ENCODE data around the gene SLC6A3. TPM values are rescaled to one million over a fixed set of nuclear protein-coding genes. Genes with fewer than 3 reads are reported as not detected.

The SLC6A3 gene
- total and polyA plus RNA-seq, 2 donors (not counting 1 experiment from before 2014, with no cell fraction given), result 0.01 to 0.15 TPM

- H3K4me1 Mint-ChIP-seq, result no peaks in the 10 kb centered on the region
- no peak overlapping the region for H3K4me3 Mint-ChIP-seq
- no peak for DNase-seq
- H3K27me3 Mint-ChIP-seq, result no peaks in the 10 kb centered on the region
- 96% methylated on average over 15 of the region's 20 CpGs for WGBS (ENCODE audit: insufficient coverage)
- H3K4me3 ChIP-seq (ENCODE audit: control extremely low read depth in 1 of 5, extremely low read depth in 1 of 5, insufficient read depth in 1 of 5, low read depth in 2 of 5, low read length in 4 of 5), result no peak overlapping the region
- no peak overlapping the region for H3K27ac ChIP-seq (ENCODE audit: low read length in 2 of 2)
- no peaks in the 10 kb centered on the region for H3K4me1 ChIP-seq (ENCODE audit: control insufficient read depth in 2 of 2, insufficient read depth in 2 of 2, low read length in 2 of 2)
- H2AFZ ChIP-seq (ENCODE audit: insufficient read depth, low read depth, low read length, poor library complexity, severe bottlenecking), result no peak overlapping the region
- peaks cover 21% of the 10 kb centered on the region for H4K20me1 ChIP-seq (ENCODE audit: control insufficient read depth, insufficient read depth, low read length, poor library complexity, severe bottlenecking)
- no peak overlapping the region for H3K27ac Mint-ChIP-seq
- intact Hi-C loops (cut with micrococcal nuclease), result no loop called here
- H3K79me2 ChIP-seq (ENCODE audit: control insufficient read depth, insufficient read depth, low read length), result no peaks in the 10 kb centered on the region
- H3K9ac ChIP-seq (ENCODE audit: low read length), result no peak overlapping the region
- no peak for TF ChIP-seq EZH2 (IDR thresholded peaks at IDR 0.05; ENCODE audit: borderline replicate concordance, insufficient read depth, low read depth, low read length, poor library complexity, severe bottlenecking)
- no peak for TF ChIP-seq CTCF (IDR thresholded peaks at IDR 0.05)
- ChIA-PET POLR2A (no interaction called here), CTCF (no interaction called here)
- no peaks in the 10 kb centered on the region for H3K9me3 Mint-ChIP-seq (ENCODE audit: insufficient read depth)
- no peaks in the 10 kb centered on the region for H3K27me3 ChIP-seq (replicated peaks in 1 of 4; ENCODE audit: control extremely low read depth in 1 of 4, control insufficient read depth in 3 of 4, insufficient read depth in 4 of 4, low read length in 3 of 4)
- no peak overlapping the region for H3K4me2 ChIP-seq (replicated peaks; ENCODE audit: low read depth, low read length, poor library complexity, severe bottlenecking)
- ATAC-seq (ENCODE audit: low read depth), result no peak
- H3K9me3 ChIP-seq (ENCODE audit: control extremely low read depth in 1 of 3, control insufficient read depth in 2 of 3, insufficient read depth in 1 of 3, low read length in 2 of 3), result peaks cover 0 to 26% (median 0%) of the 10 kb centered on the region in 3 donors
- H3K36me3 ChIP-seq (replicated peaks in 1 of 2; ENCODE audit: control extremely low read depth in 1 of 2, control insufficient read depth in 1 of 2, extremely low read depth in 1 of 2, insufficient read depth in 2 of 2, low read length in 1 of 2), result peaks cover 2 to 70% of the 10 kb centered on the region in 2 experiments
These were observed 17.1 kb upstream of the SLC6A3 start for GRCh38 chr5:1462358-1462757.

GRCh38 chr5:1461396-1461795, 16.2 kb upstream of the SLC6A3 start:
- no peak for DNase-seq
- peaks cover 2 to 62% of the 10 kb centered on the region in 2 experiments for H3K36me3 ChIP-seq (replicated peaks in 1 of 2; ENCODE audit: control extremely low read depth in 1 of 2, control insufficient read depth in 1 of 2, extremely low read depth in 1 of 2, insufficient read depth in 2 of 2, low read length in 1 of 2)
- ATAC-seq (ENCODE audit: low read depth), result no peak
- H3K27ac Mint-ChIP-seq, result no peak overlapping the region
- no peak overlapping the region for H3K4me3 Mint-ChIP-seq
- peaks cover 14% of the 10 kb centered on the region for H4K20me1 ChIP-seq (ENCODE audit: control insufficient read depth, insufficient read depth, low read length, poor library complexity, severe bottlenecking)
- no peaks in the 10 kb centered on the region for H3K79me2 ChIP-seq (ENCODE audit: control insufficient read depth, insufficient read depth, low read length)
- H3K9me3 Mint-ChIP-seq (ENCODE audit: insufficient read depth), result peaks cover 3% of the 10 kb centered on the region
- H2AFZ ChIP-seq (ENCODE audit: insufficient read depth, low read depth, low read length, poor library complexity, severe bottlenecking), result no peak overlapping the region
- H3K9me3 ChIP-seq (ENCODE audit: control extremely low read depth in 1 of 3, control insufficient read depth in 2 of 3, insufficient read depth in 1 of 3, low read length in 2 of 3), result peaks cover 1 to 26% (median 4%) of the 10 kb centered on the region in 3 donors
- ChIA-PET CTCF (no interaction called here), POLR2A (no interaction called here)
- H3K27ac ChIP-seq (ENCODE audit: low read length in 2 of 2), result no peak overlapping the region
- H3K9ac ChIP-seq (ENCODE audit: low read length), result no peak overlapping the region
- H3K27me3 ChIP-seq (replicated peaks in 1 of 4; ENCODE audit: control extremely low read depth in 1 of 4, control insufficient read depth in 3 of 4, insufficient read depth in 4 of 4, low read length in 3 of 4), result no peaks in the 10 kb centered on the region
- intact Hi-C loops (cut with micrococcal nuclease), result no loop called here
- H3K4me2 ChIP-seq (replicated peaks; ENCODE audit: low read depth, low read length, poor library complexity, severe bottlenecking), result no peak overlapping the region
- H3K27me3 Mint-ChIP-seq, result no peaks in the 10 kb centered on the region
- no peaks in the 10 kb centered on the region for H3K4me1 Mint-ChIP-seq
- 97% methylated on average over 10 of the region's 10 CpGs for WGBS (ENCODE audit: insufficient coverage)
- H3K4me1 ChIP-seq (ENCODE audit: control insufficient read depth in 2 of 2, insufficient read depth in 2 of 2, low read length in 2 of 2), result no peaks in the 10 kb centered on the region
- H3K4me3 ChIP-seq (ENCODE audit: control extremely low read depth in 1 of 5, extremely low read depth in 1 of 5, insufficient read depth in 1 of 5, low read depth in 2 of 5, low read length in 4 of 5), result no peak overlapping the region
- TF ChIP-seq CTCF (IDR thresholded peaks at IDR 0.05), result no peak
- TF ChIP-seq EZH2 (IDR thresholded peaks at IDR 0.05; ENCODE audit: borderline replicate concordance, insufficient read depth, low read depth, low read length, poor library complexity, severe bottlenecking), result no peak

All from B cell (primary cell).